ENCODE data around the gene PCAT6. TPM values are rescaled to one million over a fixed set of nuclear protein-coding genes. Genes with fewer than 3 reads are reported as not detected.

PCAT6 gene
- 4.8 and 6.4 TPM in 2 replicates for total RNA-seq (2021)
- long read RNA-seq, partial matches to known transcripts: 0 of 2 reads
- long read RNA-seq, other reads (novel, unspliced or antisense): 2 of 2 reads

GRCh38 chr1:202810615-202811295 is at the start of gene PCAT6:
Gene PCAT6 (plus strand): TSS chr1:202810954.
- Histone ChIP-seq H2BK5ac (ENCODE audit: insufficient read length, low read length) (no peak within 1 kb of the TSS), H3K23ac (ENCODE audit: insufficient read length, low read depth, low read length) (no peak within 1 kb of the TSS), H2BK12ac (ENCODE audit: insufficient read length, low read depth, low read length) (no peak within 1 kb of the TSS), H2BK15ac (ENCODE audit: low read depth, low read length) (no peak within 1 kb of the TSS), H2AK5ac (ENCODE audit: insufficient read length, low read length) (no peak within 1 kb of the TSS), H3K27ac (ENCODE audit: insufficient read length, low read depth, low read length) (peak within 1 kb of the TSS; percentile 75), H3K9me3 (ENCODE audit: control insufficient read depth, low read depth, low read length) (no peaks in the 10 kb centered on the region), H4K20me1 (ENCODE audit: control insufficient read depth, insufficient read depth, insufficient read length) (no peaks in the 10 kb centered on the region), H3K56ac (ENCODE audit: insufficient read length, low read depth, low read length) (no peak within 1 kb of the TSS), H3K9ac (ENCODE audit: extremely low read depth, insufficient read length, low read length) (peak within 1 kb of the TSS; percentile 64), H4K8ac (replicated peaks; ENCODE audit: insufficient read length, low read depth, low read length) (no peak within 1 kb of the TSS), H3K18ac (ENCODE audit: insufficient read length, low read depth, low read length) (peak within 1 kb of the TSS; percentile 41), H2AFZ (ENCODE audit: low read length) (no peak within 1 kb of the TSS), H3K79me2 (ENCODE audit: insufficient read depth, low read length) (peaks cover 19% of the 10 kb centered on the region; the same call in 1 of the 2 replicates), H3K4me2 (ENCODE audit: insufficient read depth, insufficient read length, low read length) (peak within 1 kb of the TSS; percentile 81), H2BK20ac (ENCODE audit: low read depth, low read length, poor library complexity, severe bottlenecking) (no peak within 1 kb of the TSS), H4K5ac (ENCODE audit: insufficient read length, low read depth, low read length) (peak within 1 kb of the TSS; percentile 14), H3K4me1 (ENCODE audit: insufficient read depth, low read length) (peaks cover 22% of the 10 kb centered on the region), H2BK120ac (ENCODE audit: low read depth, low read length, poor library complexity, severe bottlenecking) (no peak within 1 kb of the TSS), H3T11ph (ENCODE audit: low read length) (no peak within 1 kb of the TSS), H3K14ac (ENCODE audit: insufficient read depth, low read length) (peak within 1 kb of the TSS; percentile 41), H3K79me1 (ENCODE audit: insufficient read depth, low read depth, low read length, poor library complexity, severe bottlenecking) (no peaks in the 10 kb centered on the region), H3K27me3 (ENCODE audit: insufficient read depth, low read length) (peaks cover 3% of the 10 kb centered on the region; the same call in 1 of the 2 replicates), H3K23me2 (ENCODE audit: insufficient read length, low read depth, low read length, poor library complexity, severe bottlenecking) (peaks cover 27% of the 10 kb centered on the region), H4K91ac (ENCODE audit: insufficient read length, low read depth, low read length) (no peak within 1 kb of the TSS), H3K4ac (ENCODE audit: low read depth, low read length) (no peak within 1 kb of the TSS)
- Mint-ChIP-seq H3K36me3 (ENCODE audit: insufficient read depth in 1 of 3, low read depth in 3 of 3) (peaks cover 5 to 7% (median 6%) of the 10 kb centered on the region in 3 experiments; a peak in 4 of 7 replicates), H3K27me3 (ENCODE audit: low read depth) (peaks cover 9% of the 10 kb centered on the region), H3K27ac (peak within 1 kb of the TSS; percentile 91 to 97 (median 96)), H3K4me1 (peaks cover 47 to 48% of the 10 kb centered on the region in 2 experiments), H3K9me3 (peaks cover 0 to 2% of the 10 kb centered on the region in 2 experiments; a peak in 1 of 5 replicates), H3K4me3 (peak within 1 kb of the TSS; percentile 85 to 87)
- no CpG with 5 or more reads among the region's 53 CpGs for WGBS (ENCODE audit: extremely low coverage, insufficient read length, low lambda C conversion rate)
- peak; percentile 99 for DNase-seq
- TF ChIP-seq CTCF (conservative IDR thresholded peaks at IDR 0.05): no peak
